HG02610 (cell line): ENCODE data around the gene CBR1.

Experiments used
- ATAC-seq: cut with Tn5 transposase; IDR thresholded peaks from one replicate; pipeline ENCODE4 v1.9.1; 2021; ENCODE audit warnings: mild to moderate bottlenecking, moderate library complexity; ENCODE audit not compliant: unreplicated experiment

CBR1 gene

GRCh38 chr21:36113647-36114428, 44.0 kb downstream of the CBR1 start:
- ATAC-seq: no peak

GRCh38 chr21:36115138-36115730, 45.4 kb downstream of the CBR1 start:
- no peak for ATAC-seq

GRCh38 chr21:36117286-36117741, 47.5 kb downstream of the CBR1 start:
- no peak for ATAC-seq

GRCh38 chr21:36120304-36120888, 50.6 kb downstream of the CBR1 start:
- ATAC-seq: no peak
